Lower leg skin (tissue), 4 donors: ENCODE measurements around the gene INPP5F. TPM values are rescaled to one million over a fixed set of nuclear protein-coding genes. Genes with fewer than 3 reads are reported as not detected.
"Not testable (repeated sequence)": the region's sequence is repeated elsewhere in the genome, so short reads cannot be mapped to it uniquely, and the experiment has no call there.

Experiments
- DNase-seq, 2 donors: peaks; one replicate each; pipeline ENCODE4 v3.0.0-alpha.2; 2019; ENCODE audit warnings: low spot score in 2 of 2
- H3K4me3 ChIP-seq: fragments of 200-600 bp; sonication (generic); 2 replicates; pipeline ENCODE4 v1.5.1; 2017; ENCODE audit warnings: mild to moderate bottlenecking, low read depth; ENCODE audit not compliant: poor library complexity, severe bottlenecking
- POLR2A ChIP-seq, 2 donors: fragments of 450-650 bp; IDR thresholded peaks; one replicate each; pipeline ENCODE4 v1.6.1; 2016 to 2017; ENCODE audit warnings: antibody characterized with exemption in 2 of 2, mild to moderate bottlenecking in 1 of 2, moderate library complexity in 1 of 2
- WGBS, 2 donors: methylation state at CpG; one replicate each; pipeline ENCODE4 v1.1.5; 2018; 5-methylcytosine and 5-hydroxymethylcytosine counted together
- intact Hi-C: fragments of 100-400 bp; cut with DNase I; formaldehyde crosslinking; loops from one replicate; pipeline ENCODE4 v1.15.0; 2023; ENCODE audit warnings: low total_unique reads
- total RNA-seq, 4 donors: library from RNA; depleted of rRNA; stranded (reverse); fragments of >200 nt; gene quantifications; one replicate each; pipeline ENCODE4 v1.1.0, GENCODE V29; 2016
- TF ChIP-seq, protein P1 (sequence below), 3 donors: fragments of 450-650 bp; IDR thresholded peaks; one replicate each; pipeline ENCODE4 v1.5.1; 2016; ENCODE audit warnings: antibody characterized with exemption in 3 of 3, mild to moderate bottlenecking in 3 of 3, moderate library complexity in 2 of 3

Gene INPP5F
- total RNA-seq, 4 donors from 2014 or later = 13.8 to 17.1 (median 15.0) TPM

DNA sequence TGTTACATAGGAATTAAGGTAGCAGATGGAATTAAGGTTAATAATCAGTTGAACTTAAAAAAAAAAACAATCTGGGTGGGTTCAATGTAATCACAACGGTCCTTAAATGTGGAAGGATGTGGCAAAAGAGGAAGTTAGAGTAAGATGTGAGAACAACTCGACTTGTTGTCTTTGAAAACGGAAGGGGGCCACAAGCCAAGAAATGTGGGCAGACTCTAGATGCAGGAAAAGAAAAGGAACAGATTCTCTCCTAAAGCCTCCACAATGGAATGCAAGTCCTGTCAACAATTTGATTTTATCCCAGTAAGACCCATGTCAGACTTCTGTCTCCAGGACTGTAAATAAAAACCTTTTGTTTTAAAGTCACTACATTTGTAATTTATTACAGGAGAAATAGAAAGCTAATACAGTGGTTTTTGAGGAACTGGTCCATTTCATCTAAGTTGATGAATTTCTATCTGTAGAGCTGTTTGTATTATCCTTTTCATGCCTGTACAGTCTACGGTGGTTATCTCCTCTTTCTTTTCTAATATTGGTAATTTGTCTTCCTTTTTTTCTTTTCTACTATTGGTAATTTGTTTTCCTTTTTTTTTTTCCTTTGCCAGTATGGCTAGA is 138.2 kb downstream of the INPP5F start:
- DNase-seq = no peak
- 57 to 67% methylated on average over 4 of the region's 4 CpGs for WGBS, 2 donors
- intact Hi-C loops = loop anchor here (5.0 kb wide), 1 partner anchor 257 kb away; no protein-coding TSS in a partner anchor
- TF ChIP-seq, protein P1, sequence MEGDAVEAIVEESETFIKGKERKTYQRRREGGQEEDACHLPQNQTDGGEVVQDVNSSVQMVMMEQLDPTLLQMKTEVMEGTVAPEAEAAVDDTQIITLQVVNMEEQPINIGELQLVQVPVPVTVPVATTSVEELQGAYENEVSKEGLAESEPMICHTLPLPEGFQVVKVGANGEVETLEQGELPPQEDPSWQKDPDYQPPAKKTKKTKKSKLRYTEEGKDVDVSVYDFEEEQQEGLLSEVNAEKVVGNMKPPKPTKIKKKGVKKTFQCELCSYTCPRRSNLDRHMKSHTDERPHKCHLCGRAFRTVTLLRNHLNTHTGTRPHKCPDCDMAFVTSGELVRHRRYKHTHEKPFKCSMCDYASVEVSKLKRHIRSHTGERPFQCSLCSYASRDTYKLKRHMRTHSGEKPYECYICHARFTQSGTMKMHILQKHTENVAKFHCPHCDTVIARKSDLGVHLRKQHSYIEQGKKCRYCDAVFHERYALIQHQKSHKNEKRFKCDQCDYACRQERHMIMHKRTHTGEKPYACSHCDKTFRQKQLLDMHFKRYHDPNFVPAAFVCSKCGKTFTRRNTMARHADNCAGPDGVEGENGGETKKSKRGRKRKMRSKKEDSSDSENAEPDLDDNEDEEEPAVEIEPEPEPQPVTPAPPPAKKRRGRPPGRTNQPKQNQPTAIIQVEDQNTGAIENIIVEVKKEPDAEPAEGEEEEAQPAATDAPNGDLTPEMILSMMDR (IDR thresholded peaks at IDR 0.05) = no peak
- no peak for TF ChIP-seq POLR2A (IDR thresholded peaks at IDR 0.05)
- no peak overlapping the region for H3K4me3 ChIP-seq

DNA sequence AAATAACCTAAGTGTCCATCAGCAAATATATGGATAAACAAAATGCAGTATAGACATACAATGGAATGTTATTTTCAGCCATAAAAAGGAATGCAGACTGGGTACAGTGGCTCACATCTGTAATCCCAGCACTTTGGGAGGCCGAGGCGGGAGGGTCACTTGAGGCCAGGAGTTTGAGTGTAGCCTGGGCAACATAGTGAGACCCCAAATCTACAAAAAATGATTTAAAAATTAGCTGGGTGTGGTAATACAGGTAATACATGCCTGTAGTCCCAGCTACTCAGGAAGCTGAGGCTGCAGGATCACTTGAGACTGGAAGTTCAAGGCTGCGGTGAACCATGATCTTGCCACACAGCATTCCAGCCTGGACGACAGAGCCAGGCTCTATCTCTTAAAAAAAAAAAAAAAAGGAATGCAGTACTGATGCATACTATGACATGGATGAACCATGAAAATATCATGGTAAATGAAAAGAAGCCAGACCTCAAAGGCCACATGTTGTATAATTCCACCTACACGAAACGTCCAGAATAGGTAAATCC is 139.9 kb downstream of the INPP5F start:
- TF ChIP-seq, protein P1 (IDR thresholded peaks at IDR 0.05) = no peak
- TF ChIP-seq POLR2A (IDR thresholded peaks at IDR 0.05) = no peak
- DNase-seq = no peak
- H3K4me3 ChIP-seq = no peak overlapping the region
- WGBS, 2 donors = 90% methylated on average over 6 of the region's 6 CpGs
- intact Hi-C loops = no loop called here

DNA sequence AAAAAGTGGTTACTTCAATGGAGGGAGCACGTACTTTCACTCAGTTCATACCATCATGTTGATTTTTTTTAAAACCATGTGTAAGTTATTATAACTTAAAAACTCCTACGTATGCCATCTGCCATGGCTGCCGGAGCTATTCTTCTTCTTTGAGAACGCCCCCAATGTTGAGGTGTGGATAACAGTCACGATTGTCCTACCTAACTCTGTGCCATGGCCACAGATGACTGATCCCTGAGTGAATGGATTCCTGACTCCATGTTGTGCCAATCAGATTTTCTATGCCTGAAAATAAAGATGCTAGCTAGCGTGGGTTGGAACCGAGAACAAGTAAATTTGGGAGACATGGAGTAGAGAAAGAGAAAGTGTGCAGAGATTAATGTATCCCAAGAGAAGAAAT is 141.5 kb downstream of the INPP5F start:
- intact Hi-C loops = no loop called here
- 65 to 74% methylated on average over 7 of the region's 7 CpGs for WGBS, 2 donors
- no peak overlapping the region for H3K4me3 ChIP-seq
- TF ChIP-seq POLR2A (IDR thresholded peaks at IDR 0.05) = no peak
- TF ChIP-seq, protein P1 (IDR thresholded peaks at IDR 0.05) = no peak
- no peak for DNase-seq

GRCh38 chr10:119869398-119869797 is 143.5 kb downstream of the INPP5F start:
- H3K4me3 ChIP-seq, intact Hi-C loops, DNase-seq: not testable (repeated sequence)
- WGBS, 2 donors = 80% methylated on average over 4 of the region's 4 CpGs

DNA sequence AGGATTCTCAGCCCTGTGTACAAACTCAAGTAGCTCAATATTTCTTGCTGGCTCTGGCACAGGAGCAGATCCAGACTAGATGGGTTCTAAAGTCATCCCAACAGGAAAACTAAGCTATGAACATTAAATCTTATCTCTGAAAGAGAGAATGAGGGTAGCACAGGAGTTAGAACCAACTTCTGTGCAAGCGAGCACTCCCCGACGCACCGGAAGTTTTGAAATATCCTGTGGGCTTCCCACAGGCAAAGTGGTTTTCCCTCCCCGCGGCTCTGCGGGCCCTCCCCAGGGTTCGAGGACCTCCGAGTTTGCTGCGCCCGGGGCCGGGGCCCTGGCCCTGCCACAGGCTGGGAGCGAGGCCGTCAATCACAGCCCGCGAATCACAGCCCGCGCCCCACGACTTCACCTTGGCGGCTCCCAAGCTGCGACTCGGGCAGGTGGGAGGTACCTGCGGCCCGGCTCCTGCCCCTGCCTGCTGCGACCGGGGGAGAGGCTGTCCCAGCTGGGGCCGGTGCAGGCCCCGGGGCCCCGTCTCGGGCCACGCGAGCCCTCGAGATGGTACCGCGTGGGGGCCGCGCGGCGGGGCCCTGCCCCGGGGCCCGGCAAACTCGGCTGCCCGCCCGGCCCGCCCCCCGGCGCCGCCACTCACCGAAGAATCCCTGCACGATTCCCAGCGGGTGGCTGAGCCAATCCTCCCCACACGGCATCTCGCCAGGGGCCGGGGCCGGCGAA is 146.2 kb downstream of the INPP5F start:
- intact Hi-C loops = no loop called here
- peak in 1 of 2 donors; percentile 88 for DNase-seq
- no peak for TF ChIP-seq POLR2A (IDR thresholded peaks at IDR 0.05)
- TF ChIP-seq, protein P1 (IDR thresholded peaks at IDR 0.05) = no peak
- whole genome bisulfite sequencing, 2 donors = 0% methylated on average over 8 to 15 of the region's 56 CpGs
- H3K4me3 ChIP-seq = peak overlapping the region; percentile 77

- no peak for DNase-seq
- intact Hi-C loops = no loop called here
- TF ChIP-seq, protein P1 (IDR thresholded peaks at IDR 0.05) = no peak
- no peak for TF ChIP-seq POLR2A (IDR thresholded peaks at IDR 0.05)
- peak within 1 kb of the TSS; percentile 77 for H3K4me3 ChIP-seq
- WGBS, 2 donors = 0% methylated on average over 8 of the region's 42 CpGs; no CpG with 5 or more reads in 1 of the 2 donors
Observed at GRCh38 chr10:119872610-119872859, 146.7 kb downstream of the INPP5F start, which contains the start of gene MCMBP. Gene MCMBP, minus strand, starts transcription at chr10:119872843. Its CDS starts 259 bp downstream, at chr10:119872584.
